BLaER1 treated with 17β-estradiol and CSF1 and Interleukin-3, amounts not matched to agents 10 nM and 100 nM (cell line): ENCODE data around the gene ZBTB16.

ENCODE experiments used
- H3K27ac ChIP-seq, 11 experiments: shearing (Covaris generic); formaldehyde crosslinking; 2 replicates each; pipeline ENCODE4 v1.8.1; 2022
- H3K27me3 ChIP-seq, 11 experiments: shearing (Covaris generic); formaldehyde crosslinking; 2 replicates each; pipeline ENCODE4 v1.8.1; 2022
- H3K36me3 ChIP-seq, 11 experiments: shearing (Covaris generic); formaldehyde crosslinking; 2 replicates each; pipeline ENCODE4 v1.8.1; 2022
- H3K4me1 ChIP-seq, 10 experiments: shearing (Covaris generic); formaldehyde crosslinking; 2 replicates each; pipeline ENCODE4 v1.8.1; 2022
- H3K4me2 ChIP-seq, 11 experiments: shearing (Covaris generic); formaldehyde crosslinking; 2 replicates each; pipeline ENCODE4 v1.8.1; 2022
- H3K4me3 ChIP-seq, 10 experiments: shearing (Covaris generic); formaldehyde crosslinking; 2 replicates each; pipeline ENCODE4 v1.8.1; 2022
- H3K9ac ChIP-seq, 11 experiments: shearing (Covaris generic); formaldehyde crosslinking; 2 replicates each; pipeline ENCODE4 v1.8.1; 2022
- H3K9me3 ChIP-seq, 11 experiments: shearing (Covaris generic); formaldehyde crosslinking; replicated peaks in 1 of 11; 2 replicates each; pipeline ENCODE4 v1.8.1; 2022
- H4K20me1 ChIP-seq, 11 experiments: shearing (Covaris generic); formaldehyde crosslinking; 2 replicates each; pipeline ENCODE4 v1.8.1; 2022
- Cebpa-rat ChIP-seq, 11 experiments: shearing (Covaris generic); IDR thresholded peaks; 2 replicates each; pipeline ENCODE4 v1.8.1; 2022

The ZBTB16 gene

GRCh38 chr11:114090225-114090910 is 30.9 kb downstream of the ZBTB16 start:
- H3K4me1 ChIP-seq, result peaks cover 0 to 26% (median 7%) of the 10 kb centered on the region in 10 experiments; a peak in 15 of 20 replicates
- peak overlapping the region in 2 of 11 experiments; percentile 18 to 30; a peak in 2 of 22 replicates for H3K4me2 ChIP-seq
- H3K36me3 ChIP-seq, result no peaks in the 10 kb centered on the region
- H3K9ac ChIP-seq, result no peak overlapping the region
- H3K4me3 ChIP-seq, result no peak overlapping the region
- peaks cover 0 to 63% (median 0%) of the 10 kb centered on the region in 11 experiments; a peak in 5 of 22 replicates for H3K27me3 ChIP-seq
- no peak overlapping the region for H3K27ac ChIP-seq
- TF ChIP-seq Cebpa-rat (IDR thresholded peaks at IDR 0.05), result no peak
- H4K20me1 ChIP-seq, result peaks cover 0 to 20% (median 0%) of the 10 kb centered on the region in 11 experiments; a peak in 1 of 22 replicates
- H3K9me3 ChIP-seq, result peaks cover 0 to 5% (median 0%) of the 10 kb centered on the region in 11 experiments; a peak in 2 of 22 replicates

DNA sequence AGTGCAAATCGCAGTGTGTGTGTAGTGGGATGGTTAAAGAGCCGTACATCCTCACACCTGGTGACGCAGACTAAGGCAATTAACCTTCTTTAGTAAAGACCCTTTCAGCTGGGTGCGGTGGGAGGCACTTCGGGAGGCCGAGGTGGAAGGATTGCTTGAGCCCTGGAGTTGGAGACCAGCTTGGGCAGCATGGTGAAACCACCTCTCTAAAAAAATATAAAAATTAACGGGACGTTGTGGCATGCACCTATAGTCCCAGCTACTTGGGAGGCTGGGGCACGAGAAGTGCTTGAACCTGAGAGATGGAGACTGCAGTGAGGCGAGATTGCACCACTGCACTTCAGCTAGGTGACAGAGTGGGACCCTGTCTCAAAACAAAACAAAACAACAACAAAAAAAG is 31.5 kb downstream of the ZBTB16 start:
- H3K36me3 ChIP-seq, result no peaks in the 10 kb centered on the region
- H3K9me3 ChIP-seq, result peaks cover 0 to 5% (median 0%) of the 10 kb centered on the region in 11 experiments; a peak in 2 of 22 replicates
- no peak overlapping the region for H3K4me3 ChIP-seq
- H4K20me1 ChIP-seq, result peaks cover 0 to 15% (median 0%) of the 10 kb centered on the region in 11 experiments; a peak in 1 of 22 replicates
- no peak for TF ChIP-seq Cebpa-rat (IDR thresholded peaks at IDR 0.05)
- H3K4me2 ChIP-seq, result peak overlapping the region in 6 of 11 experiments; percentile 6 to 32 (median 22); a peak in 5 of 22 replicates
- no peak overlapping the region for H3K9ac ChIP-seq
- peaks cover 0 to 57% (median 0%) of the 10 kb centered on the region in 11 experiments; a peak in 5 of 22 replicates for H3K27me3 ChIP-seq
- H3K27ac ChIP-seq, result no peak overlapping the region
- H3K4me1 ChIP-seq, result peaks cover 0 to 26% (median 7%) of the 10 kb centered on the region in 10 experiments; a peak in 15 of 20 replicates

- TF ChIP-seq Cebpa-rat (IDR thresholded peaks at IDR 0.05), result no peak
- Histone ChIP-seq H3K9me3 (peaks cover 0 to 5% (median 0%) of the 10 kb centered on the region in 11 experiments; a peak in 2 of 22 replicates), H3K9ac (no peak overlapping the region), H4K20me1 (peaks cover 0 to 12% (median 0%) of the 10 kb centered on the region in 11 experiments; a peak in 1 of 22 replicates), H3K4me1 (peaks cover 0 to 30% (median 13%) of the 10 kb centered on the region in 10 experiments; a peak in 15 of 20 replicates), H3K36me3 (no peaks in the 10 kb centered on the region), H3K4me2 (peak overlapping the region in 9 of 11 experiments; percentile 31 to 60 (median 45); a peak in 16 of 22 replicates), H3K4me3 (no peak overlapping the region), H3K27me3 (peaks cover 0 to 49% (median 0%) of the 10 kb centered on the region in 11 experiments; a peak in 5 of 22 replicates), H3K27ac (no peak overlapping the region)
Observed at GRCh38 chr11:114091516-114092397, 32.2 kb downstream of the ZBTB16 start.

DNA sequence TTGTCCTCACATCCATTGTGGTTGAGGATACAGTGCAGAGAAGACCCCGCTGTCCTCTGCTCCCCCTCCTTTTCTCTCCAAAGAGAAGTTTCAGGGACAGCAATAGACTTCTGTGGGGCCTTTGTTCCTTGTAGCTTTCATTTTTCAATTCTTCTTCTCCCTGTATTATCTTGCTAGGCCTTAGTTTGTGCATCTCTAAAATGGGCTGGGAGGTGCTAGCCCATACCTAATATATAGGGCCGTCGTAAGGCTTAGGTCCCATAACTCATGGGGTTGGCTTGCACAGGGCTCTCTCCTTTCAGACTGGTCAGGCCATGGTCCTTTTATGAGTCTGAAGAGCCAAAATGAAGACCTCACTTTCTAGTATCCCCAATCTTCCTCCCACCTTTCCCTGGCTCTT is 33.0 kb downstream of the ZBTB16 start:
- Histone ChIP-seq H4K20me1 (peaks cover 0 to 12% (median 0%) of the 10 kb centered on the region in 11 experiments; a peak in 1 of 22 replicates), H3K27me3 (peaks cover 0 to 42% (median 0%) of the 10 kb centered on the region in 11 experiments; a peak in 4 of 22 replicates), H3K4me3 (no peak overlapping the region), H3K27ac (no peak overlapping the region), H3K9me3 (peaks cover 0 to 5% (median 0%) of the 10 kb centered on the region in 11 experiments; a peak in 2 of 22 replicates), H3K4me2 (no peak overlapping the region), H3K36me3 (no peaks in the 10 kb centered on the region), H3K9ac (no peak overlapping the region), H3K4me1 (peaks cover 0 to 30% (median 19%) of the 10 kb centered on the region in 10 experiments; a peak in 16 of 20 replicates)
- TF ChIP-seq Cebpa-rat (IDR thresholded peaks at IDR 0.05), result no peak

GRCh38 chr11:114092953-114093352 is 33.4 kb downstream of the ZBTB16 start:
- peaks cover 0 to 12% (median 0%) of the 10 kb centered on the region in 11 experiments; a peak in 1 of 22 replicates for H4K20me1 ChIP-seq
- H3K4me1 ChIP-seq, result peaks cover 0 to 34% (median 24%) of the 10 kb centered on the region in 10 experiments; a peak in 16 of 20 replicates
- H3K4me2 ChIP-seq, result no peak overlapping the region
- H3K27ac ChIP-seq, result no peak overlapping the region
- TF ChIP-seq Cebpa-rat (IDR thresholded peaks at IDR 0.05), result no peak
- no peaks in the 10 kb centered on the region for H3K36me3 ChIP-seq
- H3K9ac ChIP-seq, result no peak overlapping the region
- H3K9me3 ChIP-seq, result peaks cover 0 to 5% (median 0%) of the 10 kb centered on the region in 11 experiments; a peak in 2 of 22 replicates
- H3K27me3 ChIP-seq, result peaks cover 0 to 40% (median 0%) of the 10 kb centered on the region in 11 experiments; a peak in 3 of 22 replicates
- H3K4me3 ChIP-seq, result no peak overlapping the region

DNA sequence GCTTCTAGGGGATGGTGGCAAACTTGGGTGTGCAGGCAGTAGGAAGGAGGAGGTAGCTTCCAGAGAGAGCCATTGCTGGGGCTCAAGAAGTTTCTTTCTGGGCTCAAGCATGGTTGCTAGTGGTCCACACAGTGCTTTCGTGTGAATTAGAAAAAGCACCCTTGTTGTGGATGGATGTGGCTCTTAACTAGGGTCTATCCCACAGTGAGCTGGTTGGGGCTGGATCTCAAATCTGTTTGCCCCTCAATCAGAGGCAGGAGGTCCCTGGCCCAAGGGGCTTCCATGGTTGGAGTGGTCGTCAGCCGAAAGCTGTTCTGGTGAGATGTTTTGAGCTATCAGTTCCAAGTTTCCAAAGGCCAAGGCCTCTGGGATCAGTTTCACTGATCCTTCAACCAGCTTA is 35.0 kb downstream of the ZBTB16 start:
- Histone ChIP-seq H3K9ac (no peak overlapping the region), H3K27me3 (peaks cover 0 to 29% (median 0%) of the 10 kb centered on the region in 11 experiments; a peak in 3 of 22 replicates), H3K36me3 (no peaks in the 10 kb centered on the region), H3K9me3 (peaks cover 0 to 5% (median 0%) of the 10 kb centered on the region in 11 experiments; a peak in 2 of 22 replicates), H3K4me1 (peaks cover 0 to 40% (median 31%) of the 10 kb centered on the region in 10 experiments; a peak in 16 of 20 replicates), H3K4me2 (no peak overlapping the region), H3K4me3 (no peak overlapping the region), H4K20me1 (peaks cover 0 to 5% (median 0%) of the 10 kb centered on the region in 11 experiments; a peak in 1 of 22 replicates), H3K27ac (no peak overlapping the region)
- no peak for TF ChIP-seq Cebpa-rat (IDR thresholded peaks at IDR 0.05)

DNA sequence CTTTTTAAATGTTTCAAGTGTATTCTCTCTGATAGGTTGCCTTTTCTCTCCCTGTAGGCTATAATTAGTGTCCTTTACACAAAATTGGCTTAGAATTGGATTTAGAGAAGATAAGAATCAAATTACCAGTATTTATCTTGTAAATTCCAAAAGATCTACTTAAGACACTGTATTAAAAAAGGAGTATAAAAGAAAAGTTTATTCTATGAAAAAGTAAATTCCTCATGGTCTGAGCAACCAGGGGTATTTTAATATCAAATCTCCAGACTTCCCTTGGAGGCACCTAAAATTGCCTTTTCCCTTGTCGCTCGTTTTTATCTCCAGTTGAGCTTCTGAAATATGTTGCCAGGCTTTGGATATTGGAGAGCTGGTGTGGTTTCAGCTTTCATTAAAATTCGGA is 36.4 kb downstream of the ZBTB16 start:
- H3K9ac ChIP-seq, result no peak overlapping the region
- peaks cover 0 to 21% (median 0%) of the 10 kb centered on the region in 11 experiments; a peak in 3 of 22 replicates for H3K27me3 ChIP-seq
- no peak overlapping the region; a peak in 1 of 22 replicates for H3K4me2 ChIP-seq
- TF ChIP-seq Cebpa-rat (IDR thresholded peaks at IDR 0.05), result no peak
- H3K27ac ChIP-seq, result no peak overlapping the region
- H3K4me1 ChIP-seq, result peaks cover 0 to 37% (median 31%) of the 10 kb centered on the region in 10 experiments; a peak in 16 of 20 replicates
- H3K36me3 ChIP-seq, result no peaks in the 10 kb centered on the region
- H3K4me3 ChIP-seq, result no peak overlapping the region
- 0 out of 22 replicates have a peak, but pooled peaks cover 0 to 5% (median 0%) of the 10 kb centered on the region in 11 experiments for H4K20me1 ChIP-seq
- H3K9me3 ChIP-seq, result peaks cover 0 to 5% (median 0%) of the 10 kb centered on the region in 11 experiments; a peak in 2 of 22 replicates

DNA sequence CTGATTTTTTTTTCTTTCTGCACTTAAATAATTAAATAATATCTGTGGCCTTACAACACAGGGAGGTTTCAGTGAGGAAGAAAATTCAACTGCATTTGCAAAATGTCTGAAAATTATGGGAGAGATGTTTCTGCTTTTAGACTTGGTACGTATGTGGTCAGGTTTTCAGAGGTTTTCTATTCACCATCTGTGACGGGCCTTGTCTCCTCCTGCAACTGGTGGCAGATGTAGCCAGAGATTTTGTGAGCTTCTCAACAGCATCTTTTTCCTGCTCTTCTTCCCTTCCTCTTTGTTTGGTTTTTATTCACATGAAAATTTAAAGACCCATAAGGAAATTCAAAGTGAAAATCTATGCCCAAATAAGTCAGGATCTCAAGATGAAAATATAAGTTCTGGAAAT is 38.3 kb downstream of the ZBTB16 start:
- Histone ChIP-seq H3K4me1 (peaks cover 0 to 29% (median 22%) of the 10 kb centered on the region in 10 experiments; a peak in 15 of 20 replicates), H3K27ac (peak overlapping the region in 2 of 11 experiments; percentile 15 to 29; a peak in 3 of 22 replicates), H3K4me3 (no peak overlapping the region), H3K27me3 (peaks cover 0 to 16% (median 0%) of the 10 kb centered on the region in 11 experiments; a peak in 4 of 22 replicates), H3K9ac (no peak overlapping the region), H3K36me3 (no peaks in the 10 kb centered on the region), H4K20me1 (no peaks in the 10 kb centered on the region), H3K9me3 (peaks cover 0 to 5% (median 0%) of the 10 kb centered on the region in 11 experiments; a peak in 2 of 22 replicates), H3K4me2 (peak overlapping the region in 8 of 11 experiments; percentile 6 to 66 (median 52); a peak in 14 of 22 replicates)
- no peak for TF ChIP-seq Cebpa-rat (IDR thresholded peaks at IDR 0.05)
